ENCODE results near the gene ACIN1.
"Not testable (repeated sequence)": the region's sequence is repeated elsewhere in the genome, so short reads cannot be mapped to it uniquely, and the experiment has no call there.

Gene ACIN1

DNA sequence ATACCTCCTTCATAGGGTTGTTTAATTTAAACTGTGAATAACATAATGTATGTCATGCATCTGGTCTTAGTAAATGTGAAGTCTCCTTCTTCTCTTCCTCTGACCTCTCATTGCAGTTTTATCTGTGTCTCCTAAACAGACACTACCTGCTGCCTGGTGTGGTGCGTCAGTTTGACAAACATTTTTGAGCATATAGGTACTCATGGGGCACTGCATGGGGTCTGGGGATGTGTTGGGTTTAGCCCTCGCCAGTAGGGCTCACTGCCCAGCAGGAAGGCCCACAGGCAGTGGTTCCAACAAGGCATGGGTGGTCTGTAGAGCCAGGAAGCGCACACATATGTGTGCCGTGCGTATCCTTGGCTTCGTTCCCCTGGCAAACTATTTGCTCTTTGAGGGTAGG lies 27.1 kb upstream of the ACIN1 start:
- no peak for DNase-seq (ENCODE audit: low read depth)

DNA sequence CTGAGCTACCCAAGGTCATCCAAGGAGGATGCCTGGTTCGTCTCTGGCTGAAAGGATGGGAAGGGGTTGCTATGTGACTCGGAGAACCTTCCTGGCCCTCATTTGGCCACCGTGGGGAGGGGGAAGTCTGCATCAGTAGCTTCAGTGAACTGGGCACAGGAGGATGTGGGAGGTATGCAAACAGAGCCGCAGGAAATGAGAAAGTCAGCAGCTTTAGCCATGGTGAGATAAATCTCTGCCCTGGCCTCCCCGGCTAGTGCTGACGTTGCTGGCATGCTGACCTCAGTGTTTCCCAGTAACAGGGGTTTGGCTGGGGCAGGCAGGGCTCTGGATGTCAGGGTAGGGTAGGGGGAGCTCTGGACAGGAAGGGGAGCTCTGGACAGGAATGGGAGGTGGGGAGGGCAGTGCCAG lies 26.4 kb upstream of the ACIN1 start:
- DNase-seq (ENCODE audit: low read depth): no peak

GRCh38 chr14:23120541-23121251 lies 25.8 kb upstream of the ACIN1 start:
- DNase-seq (ENCODE audit: low read depth): peak; percentile 59

DNA sequence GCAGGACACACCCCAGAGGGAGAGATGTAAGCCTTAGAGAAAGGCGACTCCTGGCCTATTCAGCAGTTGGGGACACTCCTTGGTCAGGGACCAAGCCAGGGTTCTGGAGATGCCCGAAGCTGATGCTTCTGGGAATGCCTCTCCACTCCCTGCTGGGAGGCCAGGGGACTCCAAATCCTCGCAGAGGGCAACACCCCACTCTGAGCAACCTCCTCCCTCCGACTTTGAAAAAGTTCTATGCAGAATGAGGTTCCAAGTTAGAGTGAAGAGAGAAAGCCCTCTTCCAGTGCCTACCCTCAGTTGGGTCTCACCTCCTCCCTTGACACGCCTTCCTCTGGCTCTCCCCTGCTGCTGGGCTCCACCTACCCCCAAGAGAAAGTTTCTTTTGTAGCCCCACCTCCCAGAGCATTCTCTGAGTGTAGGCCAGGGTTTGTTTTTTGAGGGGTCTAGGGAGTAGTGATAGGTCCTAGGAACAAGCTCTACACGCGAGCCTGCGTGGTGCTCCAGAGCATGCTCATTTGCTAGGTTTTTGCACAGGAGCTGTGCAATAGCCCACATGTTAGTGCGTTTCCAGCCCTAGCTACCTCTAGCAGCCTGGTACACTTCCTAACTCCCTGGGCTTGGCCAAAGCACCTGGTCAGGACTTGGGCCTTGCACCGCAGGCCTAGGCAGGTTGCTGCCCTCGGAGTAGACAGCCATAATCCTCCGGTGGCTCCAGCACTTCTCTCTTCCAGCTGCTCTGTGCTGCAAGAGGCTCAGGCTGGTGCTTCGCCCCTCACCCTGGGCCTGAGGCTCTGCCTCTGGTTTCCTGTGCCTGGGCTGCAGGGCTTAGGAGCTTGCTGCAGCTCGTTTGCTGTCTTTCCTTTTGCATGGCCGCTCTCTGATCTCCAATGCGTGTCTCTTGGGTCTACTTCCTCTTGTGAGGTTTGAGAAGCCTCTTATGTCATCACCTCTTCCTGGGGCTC lies 24.7 kb upstream of the ACIN1 start:
- DNase-seq (ENCODE audit: low read depth): no peak

- DNase-seq (ENCODE audit: low read depth): no peak
Measured at GRCh38 chr14:23118506-23119362, 23.8 kb upstream of the ACIN1 start, which contains the start of gene CEBPE. Gene CEBPE, minus strand, starts transcription at chr14:23119255. Its CDS starts 164 bp downstream, at chr14:23119091.

GRCh38 chr14:23117371-23118020 lies 22.6 kb upstream of the ACIN1 start:
- no peak for DNase-seq (ENCODE audit: low read depth)

DNA sequence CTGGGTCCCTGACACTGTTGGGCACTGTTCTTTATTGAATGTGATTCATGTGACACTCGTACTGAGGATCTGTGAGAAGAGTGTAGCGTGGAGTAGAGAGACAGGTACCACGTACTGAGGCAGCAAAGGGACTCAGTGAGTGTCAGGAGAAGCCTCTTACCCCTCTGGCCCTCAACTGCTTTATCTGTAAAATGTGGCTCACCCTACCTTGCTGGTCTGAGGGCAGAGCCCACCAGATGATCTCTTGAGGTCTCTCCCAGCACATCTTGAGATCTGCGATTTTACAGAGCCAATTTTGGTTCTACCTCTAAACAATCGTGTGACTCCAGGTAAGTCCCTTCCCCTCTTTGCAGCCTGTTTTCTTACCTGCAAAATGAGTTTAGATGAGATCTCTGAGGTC lies 21.0 kb upstream of the ACIN1 start:
- no peak for DNase-seq (ENCODE audit: low read depth)

- DNase-seq (ENCODE audit: low read depth): no peak
Measured at GRCh38 chr14:23115039-23115731, 20.2 kb upstream of the ACIN1 start.

DNA sequence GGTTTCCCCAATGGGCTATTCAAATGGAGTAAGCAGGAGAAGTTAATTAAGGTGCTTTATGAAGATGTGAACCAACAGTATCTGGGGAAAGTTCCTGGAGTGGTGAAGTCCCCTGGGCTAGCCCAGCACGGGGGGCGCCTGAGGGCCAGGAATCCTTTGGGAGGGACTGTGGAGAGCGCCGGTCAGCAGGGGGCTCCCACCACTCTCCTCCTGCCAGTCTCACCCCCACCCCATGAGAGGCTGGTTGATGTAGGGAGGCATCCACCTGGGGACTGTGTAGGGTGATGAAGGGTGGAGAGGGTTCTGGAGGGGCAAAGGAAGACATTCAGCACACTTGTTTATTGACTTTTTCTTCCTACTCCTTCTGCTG lies 19.7 kb upstream of the ACIN1 start:
- DNase-seq (ENCODE audit: low read depth): no peak

- DNase-seq (ENCODE audit: low read depth): no peak
Measured at GRCh38 chr14:23114120-23114458, 19.2 kb upstream of the ACIN1 start.

GRCh38 chr14:23113431-23114119 lies 18.6 kb upstream of the ACIN1 start:
- no peak for DNase-seq (ENCODE audit: low read depth)

DNA sequence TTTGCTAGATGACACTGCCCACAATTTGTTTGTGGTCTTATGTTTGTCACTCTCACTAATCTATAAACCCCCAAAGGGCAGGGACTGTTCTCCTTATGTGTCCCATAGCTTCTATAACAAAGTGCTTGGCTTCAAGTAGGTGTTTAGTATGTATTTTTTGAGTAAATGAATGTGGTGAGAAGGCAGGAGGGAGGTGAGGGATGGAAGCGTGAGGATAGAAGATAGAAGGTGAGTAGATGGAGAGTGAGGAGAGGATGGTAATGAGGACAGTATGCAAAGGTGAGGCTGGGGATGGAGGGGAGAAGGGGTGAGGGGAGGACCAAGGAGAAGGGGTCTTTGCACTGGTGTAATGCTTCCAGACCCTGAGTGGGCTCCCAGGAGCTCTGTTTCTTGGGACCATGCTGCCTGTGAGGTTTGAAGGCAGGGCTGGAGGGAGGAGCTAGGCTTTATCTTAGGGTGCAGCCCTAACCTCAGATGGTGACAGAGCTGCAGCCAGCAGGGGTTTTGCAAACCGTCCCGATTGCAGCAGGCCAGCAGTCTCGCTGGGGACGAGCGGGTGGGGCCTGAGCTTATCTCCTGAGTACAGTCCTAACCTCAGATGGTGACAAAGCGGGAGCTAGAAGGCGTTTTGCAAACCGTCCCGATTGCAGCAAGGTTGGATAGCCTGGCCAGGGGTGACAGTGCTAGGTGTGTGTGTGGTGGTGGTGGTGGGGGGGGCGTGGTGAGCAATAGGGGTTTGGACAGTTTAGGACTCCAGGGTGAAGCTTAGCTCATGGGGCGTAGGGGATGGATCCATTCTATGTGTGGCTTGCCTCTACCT lies 17.6 kb upstream of the ACIN1 start:
- DNase-seq (ENCODE audit: low read depth): no peak

DNA sequence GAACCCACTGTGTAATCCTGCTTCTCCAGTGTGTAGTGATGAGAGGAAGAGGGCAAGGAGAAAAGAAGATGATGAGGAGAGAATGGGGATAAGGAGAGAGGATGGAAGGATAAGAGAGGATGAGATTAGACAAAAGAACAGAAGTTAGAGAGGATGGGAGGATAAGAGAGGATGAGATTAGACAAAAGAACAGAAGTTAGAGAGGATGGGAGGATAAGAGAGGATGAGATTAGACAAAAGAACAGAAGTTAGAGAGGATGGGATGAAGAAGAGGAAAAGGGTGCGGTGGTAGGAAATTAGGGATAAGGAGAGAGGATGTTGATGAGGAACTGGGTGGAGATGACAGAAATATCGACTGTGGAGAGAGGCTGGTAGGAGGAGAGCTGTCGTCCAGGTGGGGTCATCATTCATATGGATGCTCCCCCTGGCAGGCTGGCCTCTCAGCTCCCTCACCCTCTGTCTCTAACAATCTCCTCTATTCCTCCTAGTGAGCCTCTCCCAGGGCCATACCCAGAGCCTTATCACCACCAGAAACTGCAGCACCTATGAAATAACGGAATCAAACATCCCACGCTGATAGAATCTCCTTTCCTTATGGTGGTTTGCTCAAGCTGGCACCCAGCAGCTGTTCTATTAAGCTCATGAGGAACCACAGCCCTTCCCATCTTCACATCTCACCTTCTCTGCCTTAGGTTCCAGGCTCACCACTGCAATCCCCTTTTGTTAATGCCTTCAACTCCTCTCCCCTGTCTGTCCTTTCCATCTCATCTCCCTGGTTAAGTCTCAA lies 15.8 kb upstream of the ACIN1 start:
- DNase-seq (ENCODE audit: low read depth): no peak

DNA sequence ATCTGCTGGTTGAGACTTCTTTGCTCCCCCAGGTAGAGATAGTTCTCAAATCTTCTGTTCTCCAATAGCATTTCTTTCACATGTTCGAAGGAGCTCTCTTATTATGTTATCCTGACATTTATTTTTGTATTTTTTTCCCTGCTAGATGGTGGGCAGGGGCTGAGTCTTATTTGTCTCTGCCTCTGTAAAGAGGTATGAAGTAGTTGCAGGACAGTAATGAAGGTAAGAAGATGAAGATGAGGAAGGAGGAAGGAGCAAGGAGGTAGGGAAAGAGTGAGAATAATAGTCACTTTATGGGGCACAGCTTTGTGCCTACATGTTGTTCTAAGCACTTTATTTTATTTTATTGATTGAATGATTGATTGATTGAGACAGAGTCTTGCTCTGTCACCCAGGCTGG lies 14.8 kb upstream of the ACIN1 start:
- no peak for DNase-seq (ENCODE audit: low read depth)

DNA sequence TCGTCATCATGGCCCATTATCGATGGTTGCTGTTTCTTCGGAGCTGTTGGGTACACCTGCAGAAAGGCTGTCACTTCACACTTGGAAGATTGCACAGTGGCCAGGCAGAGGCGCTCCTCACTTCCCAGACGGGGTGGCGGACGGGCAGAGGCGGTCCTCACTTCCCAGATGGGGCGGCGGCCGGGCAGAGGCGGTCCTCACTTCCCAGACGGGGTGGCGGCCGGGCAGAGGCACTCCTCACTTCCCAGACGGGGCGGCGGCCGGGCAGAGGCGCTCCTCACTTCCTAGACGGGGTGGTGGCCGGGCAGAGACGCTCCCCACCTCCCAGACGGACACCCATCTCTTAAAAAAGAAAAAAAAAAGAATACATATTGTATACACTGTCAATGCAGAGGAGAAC lies 13.2 kb upstream of the ACIN1 start:
- not testable (repeated sequence) for DNase-seq (ENCODE audit: low read depth)

GRCh38 chr14:23107620-23108019 lies 12.7 kb upstream of the ACIN1 start:
- DNase-seq (ENCODE audit: low read depth): not testable (repeated sequence)

GRCh38 chr14:23106747-23107045 lies 11.8 kb upstream of the ACIN1 start:
- no peak for DNase-seq (ENCODE audit: low read depth)

DNA sequence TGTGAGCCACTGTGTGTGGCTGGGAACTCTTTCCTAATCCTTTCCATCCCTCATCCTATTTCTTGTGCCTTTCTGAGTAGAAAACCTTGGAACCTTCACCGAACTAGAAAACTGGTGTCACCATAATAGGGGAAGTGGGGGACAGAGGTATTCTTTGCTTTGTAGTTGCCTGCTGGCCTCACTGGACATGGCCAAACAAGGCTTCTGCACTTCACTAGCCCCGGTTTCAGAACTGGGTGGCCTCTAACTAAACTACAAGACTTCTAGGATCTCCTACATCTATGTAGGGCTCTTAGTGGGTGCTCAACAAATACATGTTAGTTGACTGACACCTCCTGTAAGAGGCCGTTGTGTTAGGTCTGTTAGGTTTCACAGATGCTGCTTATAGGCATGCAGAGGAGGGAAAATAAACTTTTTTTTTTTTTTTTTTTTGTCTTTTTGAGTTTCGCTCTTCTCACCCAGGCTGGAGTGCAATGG lies 10.4 kb upstream of the ACIN1 start:
- no peak for DNase-seq (ENCODE audit: low read depth)
